Activated CD8-positive, alpha-beta T cell treated with anti-CD3 and anti-CD28 coated beads for 36 hours (primary cell): ENCODE measurements around the gene HMGCS2. TPM values are rescaled to one million over a fixed set of nuclear protein-coding genes. Genes with fewer than 3 reads are reported as not detected.

Source experiments
- ATAC-seq: fragments of 200-7000 bp; cut with Tn5 transposase; one replicate; pipeline ENCODE4 v1.10.0; 2021; ENCODE audit warnings: mild to moderate bottlenecking, moderate library complexity
- CTCF ChIA-PET: fragments of 350-600 bp; sonication (Branson Sonifier 250); formaldehyde crosslinking; loops from one replicate; lab custom pipeline; 2021; ENCODE audit warnings: antibody characterized with exemption; lab: Charles Lee
- POLR2A ChIA-PET: fragments of 350-600 bp; sonication (Branson Sonifier 250); formaldehyde crosslinking; loops from one replicate; lab custom pipeline; 2021; ENCODE audit warnings: antibody characterized with exemption; lab: Charles Lee
- DNase-seq: peaks from one replicate; pipeline ENCODE4 v3.0.0-alpha.2; 2020
- H3K27ac Mint-ChIP-seq: one replicate; pipeline ENCODE4 v1.8.0; 2021; ENCODE audit warnings: mild to moderate bottlenecking, mixed read lengths
- H3K27me3 Mint-ChIP-seq: one replicate; pipeline ENCODE4 v1.8.0; 2021; ENCODE audit warnings: mixed read lengths
- H3K36me3 Mint-ChIP-seq: one replicate; pipeline ENCODE4 v1.8.0; 2021; ENCODE audit warnings: low read depth, mixed read lengths
- H3K4me1 Mint-ChIP-seq: one replicate; pipeline ENCODE4 v1.8.0; 2021; ENCODE audit warnings: low read depth, mixed read lengths
- H3K4me3 Mint-ChIP-seq: one replicate; pipeline ENCODE4 v1.8.0; 2021; ENCODE audit warnings: mild to moderate bottlenecking, moderate library complexity, mixed read lengths
- H3K9me3 Mint-ChIP-seq: one replicate; pipeline ENCODE4 v1.8.0; 2021; ENCODE audit warnings: mixed read lengths
- intact Hi-C: fragments of 100-400 bp; cut with micrococcal nuclease; formaldehyde crosslinking; loops from one replicate; pipeline ENCODE4 v1.10.0; 2022
- total RNA-seq, 2 experiments: library from RNA; stranded (reverse); gene quantifications; one replicate each; pipeline ENCODE4 v1.2.3, GENCODE V29; 2021
- TF ChIP-seq, protein P1 (sequence below): fragments of 200-600 bp; IDR thresholded peaks from one replicate; pipeline ENCODE4 v1.8.0; 2022; ENCODE audit warnings: antibody characterized with exemption, mild to moderate bottlenecking

Gene HMGCS2
- not detected for total RNA-seq

DNA sequence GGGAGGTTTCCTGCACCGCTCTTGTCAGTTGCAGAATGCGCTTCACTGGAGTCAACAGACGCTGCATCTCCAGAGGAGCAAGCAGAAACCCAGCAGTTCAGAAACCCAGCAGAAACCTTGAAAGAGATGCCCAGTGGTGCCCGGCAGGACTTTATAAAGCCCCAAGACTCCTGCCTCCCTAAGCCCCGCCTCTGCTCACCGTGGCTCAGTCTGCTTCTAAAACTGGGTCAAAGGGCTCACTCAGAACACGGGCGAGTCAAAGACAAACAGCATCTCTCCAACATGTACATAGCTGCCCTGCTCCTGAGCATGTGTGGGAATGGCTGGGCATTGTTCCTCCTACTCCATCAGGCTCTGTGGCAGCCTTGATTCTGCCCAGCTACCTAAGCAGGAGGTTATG, at the start of gene HMGCS2:
Gene HMGCS2 (minus strand): TSS at position 128 of the 400 bp plus-strand sequence. CDS start 61 bp downstream, at position 67.
- intact Hi-C loops: no loop called here
- Mint-ChIP-seq H3K27me3 (peaks cover 13% of the 10 kb centered on the region), H3K27ac (no peak within 1 kb of the TSS), H3K9me3 (no peaks in the 10 kb centered on the region), H3K36me3 (no peaks in the 10 kb centered on the region), H3K4me3 (no peak within 1 kb of the TSS), H3K4me1 (peaks cover 2% of the 10 kb centered on the region)
- ChIA-PET CTCF (interaction anchor here (0.7 to 1.3 kb wide), 4 partner anchors 16 to 200 kb away, joined by 3 to 4 read pairs (median 3); no protein-coding TSS in a partner anchor), POLR2A (no interaction called here)
- DNase-seq (no peak), ATAC-seq (no peak)
- TF ChIP-seq, protein P1, sequence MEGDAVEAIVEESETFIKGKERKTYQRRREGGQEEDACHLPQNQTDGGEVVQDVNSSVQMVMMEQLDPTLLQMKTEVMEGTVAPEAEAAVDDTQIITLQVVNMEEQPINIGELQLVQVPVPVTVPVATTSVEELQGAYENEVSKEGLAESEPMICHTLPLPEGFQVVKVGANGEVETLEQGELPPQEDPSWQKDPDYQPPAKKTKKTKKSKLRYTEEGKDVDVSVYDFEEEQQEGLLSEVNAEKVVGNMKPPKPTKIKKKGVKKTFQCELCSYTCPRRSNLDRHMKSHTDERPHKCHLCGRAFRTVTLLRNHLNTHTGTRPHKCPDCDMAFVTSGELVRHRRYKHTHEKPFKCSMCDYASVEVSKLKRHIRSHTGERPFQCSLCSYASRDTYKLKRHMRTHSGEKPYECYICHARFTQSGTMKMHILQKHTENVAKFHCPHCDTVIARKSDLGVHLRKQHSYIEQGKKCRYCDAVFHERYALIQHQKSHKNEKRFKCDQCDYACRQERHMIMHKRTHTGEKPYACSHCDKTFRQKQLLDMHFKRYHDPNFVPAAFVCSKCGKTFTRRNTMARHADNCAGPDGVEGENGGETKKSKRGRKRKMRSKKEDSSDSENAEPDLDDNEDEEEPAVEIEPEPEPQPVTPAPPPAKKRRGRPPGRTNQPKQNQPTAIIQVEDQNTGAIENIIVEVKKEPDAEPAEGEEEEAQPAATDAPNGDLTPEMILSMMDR: no peak

DNA sequence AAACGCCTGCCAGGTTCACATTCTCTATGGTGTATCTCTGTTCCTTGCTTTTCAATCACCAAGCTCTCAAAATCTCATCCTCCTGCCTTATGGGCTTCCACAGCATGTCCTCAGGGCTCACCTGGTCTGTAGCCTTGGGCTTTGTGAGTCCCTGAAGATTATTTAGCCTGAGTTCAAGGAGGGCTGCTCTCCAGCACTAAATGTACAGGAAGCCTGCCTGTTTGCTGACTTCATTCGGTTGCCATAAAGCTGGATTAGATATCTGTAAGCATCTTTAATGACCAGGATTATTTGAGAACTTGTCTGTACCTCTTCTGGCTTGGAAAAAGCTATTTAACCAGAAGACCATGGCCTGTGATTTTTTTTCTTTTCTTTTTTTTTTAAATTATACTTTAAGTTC, 49.5 kb upstream of the HMGCS2 start:
- Mint-ChIP-seq H3K36me3 (no peaks in the 10 kb centered on the region), H3K27ac (no peak overlapping the region), H3K4me1 (no peaks in the 10 kb centered on the region), H3K27me3 (peaks cover 10% of the 10 kb centered on the region), H3K9me3 (no peaks in the 10 kb centered on the region), H3K4me3 (no peak overlapping the region)
- DNase-seq (no peak), ATAC-seq (no peak)
- intact Hi-C loops: no loop called here
- POLR2A ChIA-PET: no interaction called here
- CTCF ChIA-PET: interaction anchor here (0.6 to 2.3 kb wide), 3 partner anchors 9 to 202 kb away, joined by 3 to 11 read pairs (median 4); no protein-coding TSS in a partner anchor
- TF ChIP-seq, protein P1: no peak

DNA sequence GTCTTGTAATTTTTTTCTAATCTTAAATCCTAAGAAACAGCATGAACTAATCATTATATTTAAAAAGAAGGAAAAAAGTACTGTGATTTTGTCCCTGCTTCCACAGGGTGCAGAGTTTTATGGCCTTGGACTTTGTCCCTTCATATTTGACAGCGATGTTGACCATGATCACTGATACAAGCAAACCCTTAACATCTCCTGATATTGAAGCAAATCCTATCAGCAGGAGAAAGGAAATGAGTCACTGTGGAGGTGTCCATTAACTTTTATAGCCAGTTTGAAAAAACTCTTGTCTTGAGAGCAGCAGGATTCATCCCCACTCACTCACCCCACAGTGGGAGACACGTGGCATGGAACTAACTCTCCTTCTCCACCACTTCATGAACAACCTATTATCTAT, 47.7 kb upstream of the HMGCS2 start:
- H3K4me1 Mint-ChIP-seq: no peaks in the 10 kb centered on the region
- TF ChIP-seq, protein P1: no peak
- ATAC-seq (no peak), DNase-seq (no peak)
- no peak overlapping the region for H3K27ac Mint-ChIP-seq
- POLR2A ChIA-PET: no interaction called here
- CTCF ChIA-PET: interaction anchor here (1.5 to 2.3 kb wide), 2 partner anchors 8 to 132 kb away, joined by 4 to 11 read pairs; no protein-coding TSS in a partner anchor
- intact Hi-C loops: no loop called here
- peaks cover 6% of the 10 kb centered on the region for H3K27me3 Mint-ChIP-seq
- no peaks in the 10 kb centered on the region for H3K36me3 Mint-ChIP-seq
- no peaks in the 10 kb centered on the region for H3K9me3 Mint-ChIP-seq
- H3K4me3 Mint-ChIP-seq: no peak overlapping the region

DNA sequence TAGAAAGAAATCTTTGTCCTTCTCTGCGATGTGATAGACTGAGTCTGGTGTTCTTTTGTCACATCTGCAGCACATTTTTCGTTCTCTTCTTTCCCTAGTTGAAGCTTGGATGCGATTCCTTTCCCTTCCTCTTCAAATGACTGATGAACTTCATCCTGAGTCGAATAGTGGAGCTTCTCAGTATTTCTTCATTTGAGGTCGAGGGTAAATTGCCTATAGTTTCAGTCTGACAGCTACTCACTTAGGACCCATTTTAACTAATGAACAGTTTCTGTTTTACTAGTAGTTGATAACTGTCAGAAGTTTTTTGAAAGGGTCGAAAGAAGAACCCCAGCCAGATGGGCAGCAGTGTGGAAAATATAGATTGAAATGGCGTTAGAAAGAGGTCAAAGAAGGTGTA, 47.2 kb upstream of the HMGCS2 start:
- ATAC-seq (no peak), DNase-seq (no peak)
- Mint-ChIP-seq H3K27me3 (peaks cover 6% of the 10 kb centered on the region), H3K36me3 (no peaks in the 10 kb centered on the region), H3K27ac (no peak overlapping the region), H3K4me3 (no peak overlapping the region), H3K9me3 (no peaks in the 10 kb centered on the region), H3K4me1 (no peaks in the 10 kb centered on the region)
- intact Hi-C loops: no loop called here
- POLR2A ChIA-PET: no interaction called here
- TF ChIP-seq, protein P1: no peak
- CTCF ChIA-PET: interaction anchor here (0.8 to 2.1 kb wide), 6 partner anchors 8 to 133 kb away, joined by 3 to 13 read pairs (median 3); no protein-coding TSS in a partner anchor

DNA sequence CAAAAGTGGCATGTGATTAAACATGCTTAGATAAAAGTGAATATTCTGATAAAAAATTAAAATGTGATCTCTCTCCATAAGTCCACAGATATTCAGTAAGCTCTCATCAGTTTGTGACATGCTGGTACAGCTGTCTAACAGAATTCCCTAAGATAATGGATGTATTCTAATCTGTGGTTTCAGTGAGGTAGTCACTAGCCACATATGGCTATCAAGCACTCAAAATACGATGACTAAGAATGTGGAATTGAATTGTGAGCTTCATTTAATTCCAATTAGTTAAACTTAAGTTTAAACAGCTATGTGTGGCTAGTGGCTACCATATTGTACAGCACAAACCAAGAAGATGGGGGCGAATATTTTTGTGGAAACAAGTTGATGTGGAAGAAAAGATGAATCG, 46.7 kb upstream of the HMGCS2 start:
- ATAC-seq: no peak
- Mint-ChIP-seq H3K4me3 (no peak overlapping the region), H3K36me3 (no peaks in the 10 kb centered on the region), H3K27me3 (peaks cover 4% of the 10 kb centered on the region), H3K9me3 (no peaks in the 10 kb centered on the region), H3K4me1 (no peaks in the 10 kb centered on the region), H3K27ac (no peak overlapping the region)
- ChIA-PET POLR2A (no interaction called here), CTCF (interaction anchor here (0.8 to 2.1 kb wide), 6 partner anchors 9 to 133 kb away, joined by 3 to 13 read pairs (median 3); no protein-coding TSS in a partner anchor)
- intact Hi-C loops: no loop called here
- TF ChIP-seq, protein P1: no peak
- no peak for DNase-seq
